ENCODE data around the gene SH3PXD2A. TPM values are rescaled to one million over a fixed set of nuclear protein-coding genes. Genes with fewer than 3 reads are reported as not detected.

SH3PXD2A gene
- total RNA-seq, 1 donor from 2014 or later = 56.2 TPM

DNA sequence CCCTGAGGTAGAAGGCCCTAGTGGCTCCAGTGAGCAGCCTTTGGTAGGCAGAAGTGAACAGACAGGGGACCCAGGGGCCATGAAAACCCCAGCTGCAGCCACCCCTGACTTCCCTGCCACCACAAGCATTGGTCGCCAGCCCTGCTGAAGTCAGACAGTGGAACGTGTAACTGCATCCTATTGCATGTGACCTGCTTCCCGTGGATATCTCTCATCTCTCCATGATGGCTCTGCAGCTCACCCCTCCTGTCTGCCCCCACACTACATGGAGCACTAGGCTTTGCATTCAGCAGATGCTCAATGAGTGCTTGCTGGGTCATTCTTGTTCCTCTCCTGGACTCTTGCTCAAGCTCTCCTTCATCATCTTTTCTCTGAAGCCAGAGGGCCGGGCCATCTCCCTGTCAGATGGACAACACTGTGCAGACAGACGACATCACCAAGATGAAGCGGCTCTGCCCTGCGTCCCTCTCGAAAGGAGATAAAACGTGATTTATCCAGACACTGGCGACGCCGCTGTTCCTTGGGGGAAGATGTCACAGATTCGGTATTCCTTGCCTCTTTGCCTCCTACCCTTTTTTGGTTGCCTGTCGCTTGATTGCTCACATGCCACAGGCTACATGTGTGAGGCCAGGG, 117.5 kb downstream of the SH3PXD2A start:
- Histone ChIP-seq H3K27ac (no peak overlapping the region), H3K4me1 (peaks cover 57% of the 10 kb centered on the region)
- DNase-seq (ENCODE audit: extremely low spot score in 2 of 2) = no peak

DNA sequence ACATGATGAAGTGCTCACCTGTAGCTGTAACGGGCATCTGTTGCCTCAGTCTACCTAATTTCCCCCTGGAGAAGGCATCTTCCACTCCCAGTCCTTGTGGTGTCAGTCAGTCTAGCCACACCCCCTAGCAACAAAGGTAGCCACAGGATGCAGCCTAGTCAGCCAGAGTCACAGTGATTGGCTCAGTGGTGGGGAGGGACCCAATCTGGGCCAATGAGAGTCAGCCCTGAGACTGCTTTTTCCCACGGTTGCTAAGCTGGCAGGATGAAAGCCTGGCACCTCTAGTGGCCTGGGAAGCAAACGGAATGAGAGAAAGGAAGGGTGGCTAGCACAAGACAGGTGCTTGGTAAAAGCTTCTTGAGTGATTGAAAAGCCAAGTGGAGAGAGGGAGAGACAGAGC, 118.6 kb downstream of the SH3PXD2A start:
- H3K4me1 ChIP-seq = peaks cover 61% of the 10 kb centered on the region
- no peak for DNase-seq (ENCODE audit: extremely low spot score in 2 of 2)
- no peak for TF ChIP-seq POLR2A (IDR thresholded peaks at IDR 0.05)
- TF ChIP-seq, protein P1, sequence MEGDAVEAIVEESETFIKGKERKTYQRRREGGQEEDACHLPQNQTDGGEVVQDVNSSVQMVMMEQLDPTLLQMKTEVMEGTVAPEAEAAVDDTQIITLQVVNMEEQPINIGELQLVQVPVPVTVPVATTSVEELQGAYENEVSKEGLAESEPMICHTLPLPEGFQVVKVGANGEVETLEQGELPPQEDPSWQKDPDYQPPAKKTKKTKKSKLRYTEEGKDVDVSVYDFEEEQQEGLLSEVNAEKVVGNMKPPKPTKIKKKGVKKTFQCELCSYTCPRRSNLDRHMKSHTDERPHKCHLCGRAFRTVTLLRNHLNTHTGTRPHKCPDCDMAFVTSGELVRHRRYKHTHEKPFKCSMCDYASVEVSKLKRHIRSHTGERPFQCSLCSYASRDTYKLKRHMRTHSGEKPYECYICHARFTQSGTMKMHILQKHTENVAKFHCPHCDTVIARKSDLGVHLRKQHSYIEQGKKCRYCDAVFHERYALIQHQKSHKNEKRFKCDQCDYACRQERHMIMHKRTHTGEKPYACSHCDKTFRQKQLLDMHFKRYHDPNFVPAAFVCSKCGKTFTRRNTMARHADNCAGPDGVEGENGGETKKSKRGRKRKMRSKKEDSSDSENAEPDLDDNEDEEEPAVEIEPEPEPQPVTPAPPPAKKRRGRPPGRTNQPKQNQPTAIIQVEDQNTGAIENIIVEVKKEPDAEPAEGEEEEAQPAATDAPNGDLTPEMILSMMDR (IDR thresholded peaks at IDR 0.05) = no peak
- TF ChIP-seq POLR2AphosphoS5 (IDR thresholded peaks at IDR 0.05; ENCODE audit: insufficient read depth in 1 of 2, low read depth in 1 of 2) = no peak
- H3K27ac ChIP-seq = no peak overlapping the region
- intact Hi-C loops (cut with DNase I) = no loop called here
- no peaks in the 10 kb centered on the region for H3K27me3 ChIP-seq
- H3K9me3 ChIP-seq = no peaks in the 10 kb centered on the region
- no peaks in the 10 kb centered on the region for H3K36me3 ChIP-seq
- H3K4me3 ChIP-seq = no peak overlapping the region

More for the DNA sequence above, 117.5 kb downstream of the SH3PXD2A start:
- Histone ChIP-seq H3K27me3 (no peaks in the 10 kb centered on the region), H3K9me3 (no peaks in the 10 kb centered on the region), H3K4me3 (no peak overlapping the region), H3K36me3 (no peaks in the 10 kb centered on the region)
- no peak for TF ChIP-seq POLR2AphosphoS5 (IDR thresholded peaks at IDR 0.05; ENCODE audit: insufficient read depth in 1 of 2, low read depth in 1 of 2)
- no peak for TF ChIP-seq POLR2A (IDR thresholded peaks at IDR 0.05)
- TF ChIP-seq, protein P1 (IDR thresholded peaks at IDR 0.05) = no peak
- intact Hi-C loops (cut with DNase I) = no loop called here

DNA sequence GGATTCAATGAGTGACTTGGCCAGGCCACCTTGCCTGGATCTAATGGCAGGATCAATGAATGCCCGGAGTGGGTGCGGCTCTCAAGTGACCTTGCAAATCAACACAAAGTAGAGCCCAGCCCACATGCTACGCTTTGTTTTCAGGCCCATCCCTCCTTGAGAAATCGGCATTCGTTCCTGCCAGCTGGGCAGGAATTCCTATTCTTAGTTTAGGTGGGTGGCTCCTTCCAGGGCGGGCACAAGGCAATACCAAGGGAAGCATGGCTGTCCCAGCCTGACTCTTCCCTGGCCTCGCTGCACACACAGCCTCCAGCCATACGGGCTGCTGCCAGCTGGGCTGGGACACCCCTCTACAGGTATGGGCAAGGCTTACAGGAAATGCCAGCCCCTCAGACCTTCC, 119.3 kb downstream of the SH3PXD2A start:
- no peaks in the 10 kb centered on the region for H3K36me3 ChIP-seq
- no peak overlapping the region for H3K4me3 ChIP-seq
- DNase-seq (ENCODE audit: extremely low spot score in 2 of 2) = no peak
- intact Hi-C loops (cut with DNase I) = no loop called here
- peak overlapping the region; percentile 60 for H3K27ac ChIP-seq
- TF ChIP-seq POLR2A (IDR thresholded peaks at IDR 0.05) = no peak
- peak in 1 of 2 donors; percentile 53 for TF ChIP-seq POLR2AphosphoS5 (IDR thresholded peaks at IDR 0.05; ENCODE audit: insufficient read depth in 1 of 2, low read depth in 1 of 2)
- peaks cover 61% of the 10 kb centered on the region for H3K4me1 ChIP-seq
- no peaks in the 10 kb centered on the region for H3K9me3 ChIP-seq
- no peaks in the 10 kb centered on the region for H3K27me3 ChIP-seq

DNA sequence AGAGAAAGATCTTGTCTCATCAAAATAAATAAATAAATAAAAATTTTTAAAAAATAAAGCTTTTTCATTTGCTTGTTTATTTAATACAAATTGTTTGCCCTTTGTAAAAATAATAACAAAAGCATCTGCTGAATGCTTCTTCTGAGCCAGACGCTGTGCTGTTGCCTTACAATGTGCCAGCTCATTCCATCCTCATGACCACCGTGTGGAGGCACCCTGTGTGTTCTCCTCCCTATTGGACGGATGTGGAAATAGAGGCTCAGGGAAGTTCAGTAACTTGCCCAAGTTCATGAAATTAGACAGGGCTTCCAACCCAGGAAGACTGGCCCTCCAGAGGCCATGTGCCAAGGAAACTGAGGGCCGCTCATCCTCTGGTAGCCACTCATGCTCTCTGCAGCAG, 120.6 kb downstream of the SH3PXD2A start:
- intact Hi-C loops (cut with DNase I) = no loop called here
- peaks cover 54% of the 10 kb centered on the region for H3K4me1 ChIP-seq
- H3K9me3 ChIP-seq = no peaks in the 10 kb centered on the region
- H3K36me3 ChIP-seq = no peaks in the 10 kb centered on the region
- no peak overlapping the region for H3K4me3 ChIP-seq
- TF ChIP-seq, protein P1 (IDR thresholded peaks at IDR 0.05) = no peak
- TF ChIP-seq POLR2AphosphoS5 (IDR thresholded peaks at IDR 0.05; ENCODE audit: insufficient read depth in 1 of 2, low read depth in 1 of 2) = no peak
- no peak for TF ChIP-seq POLR2A (IDR thresholded peaks at IDR 0.05)
- DNase-seq (ENCODE audit: extremely low spot score in 2 of 2) = no peak
- H3K27ac ChIP-seq = no peak overlapping the region
- H3K27me3 ChIP-seq = no peaks in the 10 kb centered on the region

DNA sequence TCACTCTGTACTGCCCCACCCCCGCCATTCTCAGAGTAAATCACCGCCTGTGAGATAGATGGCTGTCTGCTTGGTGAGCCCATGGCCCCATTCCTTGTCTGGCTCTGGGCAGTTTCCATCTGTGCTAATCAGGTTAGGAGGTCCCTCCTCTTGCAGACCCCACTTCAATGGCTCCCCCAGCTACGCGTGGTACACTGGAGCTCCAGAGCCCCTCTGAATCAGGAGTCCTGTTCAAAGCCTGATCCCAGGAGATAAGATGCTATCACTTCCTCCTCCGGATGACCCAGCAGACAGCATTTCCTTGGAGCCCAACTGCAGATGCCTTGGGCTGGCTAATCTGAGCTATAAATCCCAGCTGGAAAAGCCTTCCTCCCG, 122.3 kb downstream of the SH3PXD2A start:
- Histone ChIP-seq H3K27ac (no peak overlapping the region), H3K36me3 (no peaks in the 10 kb centered on the region), H3K9me3 (no peaks in the 10 kb centered on the region), H3K4me1 (peaks cover 37% of the 10 kb centered on the region), H3K4me3 (no peak overlapping the region), H3K27me3 (no peaks in the 10 kb centered on the region)
- TF ChIP-seq POLR2AphosphoS5 (IDR thresholded peaks at IDR 0.05; ENCODE audit: insufficient read depth in 1 of 2, low read depth in 1 of 2) (no peak), POLR2A (IDR thresholded peaks at IDR 0.05) (no peak)
- TF ChIP-seq, protein P1 (IDR thresholded peaks at IDR 0.05) = no peak
- intact Hi-C loops (cut with DNase I) = no loop called here
- DNase-seq (ENCODE audit: extremely low spot score in 2 of 2) = no peak
